Hematopoietic multipotent progenitor cell treated with erythropoietin and hydrocortisone succinate and interleukin-3 and kit ligand, for 8 days (in vitro differentiated cells): ENCODE results near the gene TLE2.

ENCODE experiments used
- DNase-seq: peaks from one replicate; pipeline ENCODE4 v3.0.0-alpha.2; 2015

TLE2 gene

DNA sequence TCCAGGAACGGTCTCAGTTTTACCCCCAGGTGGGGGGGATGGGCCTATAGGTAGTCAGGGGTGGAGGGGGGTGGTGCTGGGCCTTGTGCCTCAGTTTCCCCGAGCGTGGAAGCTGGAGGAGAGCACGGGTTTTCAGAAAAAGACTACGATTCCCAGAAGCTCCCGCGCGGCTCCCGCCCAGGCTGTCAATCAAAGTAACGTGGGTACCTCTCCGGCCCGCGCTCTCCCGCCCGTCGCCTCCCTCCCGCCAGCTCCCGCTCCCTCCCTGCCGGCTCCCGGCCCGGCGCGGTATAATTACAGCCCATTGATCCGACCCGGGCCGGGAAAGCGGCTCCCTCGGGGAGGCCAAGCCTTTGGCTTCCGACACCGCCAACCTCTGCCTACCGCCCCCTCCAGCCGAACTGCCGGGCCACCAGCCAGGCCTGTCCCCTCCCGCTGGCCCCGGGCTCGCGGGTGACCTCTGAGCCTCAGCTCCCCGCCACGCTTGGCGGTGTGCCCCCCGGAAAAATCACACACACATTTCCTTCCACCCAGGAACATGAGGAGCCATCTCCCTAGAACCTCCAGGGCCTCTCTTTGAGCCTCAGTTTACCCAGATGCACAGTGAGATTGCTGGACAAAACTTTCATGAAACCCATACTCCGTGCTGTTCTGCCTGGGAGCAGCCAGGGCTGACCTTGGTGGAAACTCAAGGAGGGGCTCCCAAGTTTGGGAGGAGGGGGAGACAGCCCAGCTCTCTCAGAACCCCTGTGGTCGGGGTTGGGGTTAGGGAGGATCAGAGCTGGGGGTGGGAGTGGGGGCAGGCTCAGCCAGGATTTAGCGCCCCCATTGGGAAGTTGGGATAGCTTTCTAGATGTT is 7.3 kb upstream of the TLE2 start:
- DNase-seq = peak; percentile 91

DNA sequence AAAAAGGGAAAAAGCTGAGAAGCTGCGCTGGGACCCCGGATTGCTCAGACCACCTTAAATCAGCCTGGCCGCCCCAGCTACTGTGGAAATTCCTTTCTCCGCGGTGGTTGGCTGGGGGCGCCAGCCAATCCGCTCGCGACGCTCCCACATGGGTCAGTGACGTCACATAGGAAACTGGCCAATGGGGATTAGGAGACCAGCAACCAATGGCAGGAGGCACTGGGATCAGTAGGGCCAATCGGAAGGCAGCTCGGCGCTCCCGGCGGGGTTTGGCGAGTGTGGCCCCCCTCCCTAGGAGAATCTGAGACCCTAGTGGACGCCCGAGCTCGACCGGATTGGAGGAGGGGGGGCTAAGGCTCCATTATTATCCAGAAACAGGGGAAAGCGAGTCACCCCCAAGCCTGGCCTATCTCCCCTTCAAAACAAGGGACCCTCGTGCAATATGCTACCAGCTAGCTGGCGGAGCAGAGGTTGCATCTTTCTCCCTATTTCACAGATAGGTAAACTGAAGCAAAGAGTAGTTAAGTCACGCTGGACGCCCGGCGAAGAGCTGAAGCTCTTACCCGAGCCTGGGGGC is 6.5 kb upstream of the TLE2 start:
- peak; percentile 99 for DNase-seq

DNA sequence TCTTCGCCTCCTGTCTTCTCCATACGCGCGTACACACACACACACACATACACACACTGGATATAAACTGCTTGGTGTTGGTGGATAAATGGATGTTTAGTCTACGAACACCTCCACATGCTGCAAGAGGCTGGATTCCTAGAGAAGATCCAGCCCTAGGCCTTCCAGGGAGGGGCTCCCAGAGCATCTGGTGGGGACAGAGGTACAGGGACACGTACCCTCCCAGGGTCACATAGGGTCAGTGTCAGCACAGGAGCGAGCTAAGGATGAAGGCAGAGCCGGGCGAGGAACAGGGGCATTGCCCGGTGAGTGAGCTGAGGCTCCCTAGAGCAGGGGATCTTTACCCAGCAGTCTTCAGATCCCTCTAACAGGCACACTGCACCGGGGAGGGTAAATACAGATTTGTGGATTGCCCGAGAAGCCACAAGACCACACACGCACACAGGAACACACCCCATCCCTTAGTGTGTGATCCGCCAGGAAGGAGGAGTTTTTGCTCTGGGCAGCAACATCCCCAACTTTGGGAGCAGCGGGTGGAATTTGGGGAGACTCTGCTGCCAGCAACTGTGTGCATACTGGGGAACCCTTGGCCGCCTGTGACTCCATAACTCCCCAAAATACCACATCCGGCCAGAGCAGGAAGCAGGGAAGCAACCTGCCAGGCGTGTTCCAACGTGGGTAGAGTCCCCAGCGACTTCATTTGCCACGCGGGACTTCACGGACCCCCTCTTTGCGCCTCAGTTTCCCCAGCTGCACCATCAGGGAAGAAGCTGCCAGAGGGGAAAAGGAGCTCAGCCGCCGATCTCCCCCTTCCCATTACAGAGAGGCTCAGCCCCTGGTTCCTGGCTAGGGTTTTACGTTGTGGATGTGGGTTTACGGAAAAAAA is 5.8 kb upstream of the TLE2 start:
- peak; percentile 62 for DNase-seq

- no peak for DNase-seq
Observed at GRCh38 chr19:3034406-3034655, 5.3 kb upstream of the TLE2 start.

DNA sequence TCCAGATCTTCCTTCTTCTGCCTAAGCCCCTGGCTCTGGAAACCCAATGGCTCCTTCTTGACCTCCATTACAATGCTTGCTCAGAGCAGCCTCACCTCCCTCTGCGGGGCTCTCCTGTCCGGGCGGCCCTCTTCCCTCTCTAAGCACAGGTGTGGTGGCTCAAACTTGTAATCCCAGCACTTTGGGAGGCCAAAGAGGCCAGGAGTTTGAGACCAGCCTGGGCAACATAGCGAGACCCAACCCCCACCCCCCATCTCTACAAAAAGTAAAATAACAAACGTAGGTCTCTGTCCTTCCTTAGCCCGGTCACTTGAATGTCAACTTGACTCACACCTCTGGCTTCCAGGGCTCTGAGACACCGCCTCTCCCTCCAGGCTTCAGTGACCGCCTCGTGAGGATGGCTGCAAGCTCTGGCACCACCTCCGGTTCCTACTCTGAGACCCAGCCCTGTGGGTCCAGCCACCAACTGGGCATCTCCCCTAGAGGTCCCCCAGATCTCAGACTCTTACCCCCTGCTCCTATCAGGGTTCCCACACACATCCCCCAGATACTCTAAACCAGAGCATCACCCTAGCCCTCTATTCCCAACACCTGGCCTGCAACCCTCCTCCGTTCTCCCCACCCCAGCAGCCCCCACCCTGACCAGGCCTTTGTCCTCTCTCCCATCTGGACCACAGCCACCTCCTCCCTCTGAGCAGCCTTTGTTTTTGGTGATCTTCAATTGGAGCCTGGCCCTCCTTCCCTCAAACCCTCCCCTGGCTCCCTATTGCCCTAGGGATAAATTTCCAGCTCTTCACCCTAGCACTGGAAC is 4.7 kb upstream of the TLE2 start:
- no peak for DNase-seq

- DNase-seq = no peak
Observed at GRCh38 chr19:3031607-3031867, 2.5 kb upstream of the TLE2 start.

GRCh38 chr19:3028305-3029064 is 595 bp downstream of the TLE2 start:
- no peak for DNase-seq

DNA sequence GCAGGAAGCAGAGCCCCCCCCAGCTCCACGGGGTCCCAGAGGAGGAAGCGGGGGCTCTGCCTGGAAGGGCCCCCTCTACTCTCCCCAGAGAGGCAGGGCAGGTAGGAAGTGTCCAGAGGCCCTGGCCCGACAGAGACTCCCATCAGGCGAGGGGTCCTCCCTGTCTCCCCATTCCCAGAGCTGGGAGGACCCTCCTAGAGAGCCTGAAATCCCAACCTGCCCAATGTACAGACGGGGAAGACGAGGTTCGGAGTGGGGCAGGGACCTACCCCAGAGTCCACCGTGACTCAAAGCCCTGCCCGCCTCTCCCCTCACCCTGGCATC is 1.1 kb downstream of the TLE2 start:
- DNase-seq = no peak

GRCh38 chr19:3027292-3027691 is 1.8 kb downstream of the TLE2 start:
- no peak for DNase-seq

DNA sequence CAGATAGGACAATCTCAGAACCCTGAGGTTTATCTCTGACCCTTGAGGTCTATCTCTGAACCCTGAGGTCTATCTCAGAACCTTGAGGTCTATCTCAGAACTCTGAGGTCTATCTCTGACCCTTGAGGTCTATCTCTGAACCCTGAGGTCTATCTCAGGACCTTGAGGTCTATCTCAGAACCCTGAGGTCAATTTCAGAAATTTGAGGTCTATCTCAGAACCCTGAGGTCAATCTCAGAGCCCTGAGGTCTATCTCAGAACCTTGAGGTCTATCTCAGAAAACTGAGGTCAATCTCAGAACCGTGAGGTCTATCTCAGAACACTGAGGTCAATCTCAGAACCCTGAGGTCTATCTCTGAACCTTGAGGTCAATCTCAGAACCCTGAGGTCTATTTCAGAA is 2.3 kb downstream of the TLE2 start:
- DNase-seq = no peak

DNA sequence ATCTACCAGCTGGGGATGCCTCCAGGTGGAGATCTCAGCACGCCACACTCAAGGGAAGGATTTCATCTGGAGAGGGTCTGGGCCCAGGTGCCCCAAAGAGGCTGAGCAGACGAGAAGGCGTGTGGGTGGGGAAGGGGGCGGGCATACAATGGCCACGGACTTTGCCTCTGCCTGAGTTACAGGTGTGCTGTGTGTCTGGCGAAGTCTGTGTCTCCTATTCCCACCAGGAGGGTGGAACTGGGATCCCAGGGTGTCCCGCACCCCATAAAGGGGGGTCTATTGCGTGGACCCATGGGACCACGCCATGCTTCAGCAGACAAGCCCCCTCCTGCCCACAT is 3.6 kb downstream of the TLE2 start:
- no peak for DNase-seq

DNA sequence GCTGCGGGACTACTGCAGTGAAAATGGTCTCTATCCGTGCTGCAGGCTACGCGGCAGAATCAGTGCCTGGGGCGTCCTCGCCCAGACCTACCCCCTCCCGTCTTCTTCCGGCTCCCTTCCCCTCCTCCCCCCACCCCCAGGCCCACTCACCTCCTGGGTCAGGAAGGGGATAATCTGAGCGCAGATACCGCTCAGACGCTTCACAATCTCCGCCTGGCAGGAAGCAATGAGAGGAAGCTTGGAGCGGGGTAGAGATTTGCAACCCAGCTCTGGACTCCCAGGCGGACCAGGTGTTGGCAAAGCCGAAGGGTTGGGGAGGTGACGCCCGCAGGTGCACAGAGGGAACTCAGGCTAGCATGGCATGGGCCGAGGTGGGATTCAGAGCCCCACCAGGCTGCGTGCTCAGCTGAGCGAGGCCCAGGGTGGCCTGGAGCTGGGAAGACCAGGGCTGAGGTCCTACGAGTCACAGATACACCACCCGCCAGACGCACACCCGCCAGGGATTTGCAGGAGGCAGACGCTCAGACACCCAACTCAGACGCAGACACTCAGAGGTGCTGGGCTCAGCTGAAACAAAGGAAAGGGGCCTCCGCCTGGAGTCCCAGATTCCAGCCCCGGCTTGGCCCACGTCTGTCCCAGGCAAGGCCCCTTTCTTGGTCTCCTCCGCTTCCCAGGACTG is 4.1 kb downstream of the TLE2 start:
- DNase-seq = no peak

DNA sequence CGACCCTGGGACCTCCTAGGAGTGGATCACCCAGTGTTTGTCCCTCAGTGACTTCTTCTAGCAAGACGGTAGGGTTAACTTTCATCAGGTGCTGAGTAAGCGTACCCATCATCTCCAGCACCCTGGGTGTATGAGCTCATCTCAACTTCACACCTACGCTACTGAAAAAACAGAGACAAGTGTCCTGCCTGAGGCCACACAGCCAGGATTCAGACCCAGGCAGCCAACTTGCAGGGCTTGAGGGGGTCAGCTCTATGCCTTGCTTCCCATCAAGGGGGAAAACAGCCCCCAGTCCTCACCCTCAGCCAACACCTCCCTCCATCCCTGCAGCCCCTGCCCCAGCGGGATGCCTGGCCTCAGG is 4.6 kb downstream of the TLE2 start:
- no peak for DNase-seq

DNA sequence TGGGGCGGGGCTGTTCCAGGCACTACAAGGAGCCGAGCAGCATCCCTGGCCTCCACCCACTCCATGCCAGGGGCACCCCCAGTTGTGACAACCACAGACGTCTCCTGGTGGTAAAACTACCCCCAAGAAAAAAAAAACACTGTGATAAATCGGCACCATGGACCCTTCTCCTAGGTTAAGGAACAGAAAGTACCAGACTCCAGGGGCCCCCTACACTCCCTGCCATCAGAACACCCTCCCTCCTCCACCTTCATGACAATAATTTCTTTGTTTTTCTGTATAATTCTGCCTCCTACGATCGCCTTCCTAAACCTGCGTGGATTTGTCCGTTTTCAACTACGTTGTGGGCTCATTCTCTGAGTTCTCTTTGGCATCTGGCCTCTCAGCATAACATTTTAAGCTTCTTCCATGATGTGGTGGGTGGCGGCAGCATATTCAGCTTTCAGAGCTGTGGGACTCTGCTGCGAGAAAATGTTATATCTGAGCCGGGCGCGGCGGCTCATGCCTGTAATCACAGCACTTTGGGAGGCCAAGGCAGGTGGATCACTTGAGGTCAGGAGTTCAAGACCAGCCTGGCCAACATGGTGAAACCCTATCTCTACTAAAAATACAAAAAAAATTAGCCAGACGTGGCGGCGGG is 8.6 kb downstream of the TLE2 start:
- no peak for DNase-seq

DNA sequence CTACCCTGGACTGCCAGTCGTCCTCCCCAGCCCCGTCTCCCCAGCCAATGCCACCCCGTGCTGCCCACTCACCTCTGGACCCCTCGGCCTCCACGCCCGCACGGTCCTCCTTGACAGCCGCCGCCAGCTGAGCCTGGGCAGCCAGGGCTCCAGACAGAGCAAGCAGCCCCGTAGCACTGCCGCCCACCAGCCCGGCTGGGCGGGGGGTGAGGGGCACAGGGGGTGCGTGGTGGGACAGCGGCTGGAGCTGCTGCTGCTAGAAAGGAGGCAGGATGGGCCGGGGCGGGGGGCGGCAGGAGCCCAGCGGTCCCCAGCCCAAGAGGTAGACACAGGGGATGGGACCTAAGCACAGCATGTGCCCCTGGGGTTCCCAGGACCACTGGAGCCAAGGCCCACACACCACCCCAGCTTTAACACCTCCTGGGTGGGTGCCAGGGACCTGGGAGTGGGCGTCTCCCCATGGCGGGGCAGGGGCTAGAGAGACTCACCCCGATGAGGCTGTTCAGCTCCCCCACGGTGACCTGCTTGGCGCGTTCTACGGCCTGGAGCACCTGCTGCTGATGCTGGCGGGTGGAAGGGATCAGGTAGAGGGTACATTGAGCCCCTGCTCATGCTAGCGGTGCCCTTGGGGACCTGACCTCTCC is 9.7 kb downstream of the TLE2 start:
- no peak for DNase-seq

GRCh38 chr19:3017923-3018322 is 11.2 kb downstream of the TLE2 start:
- DNase-seq = no peak

GRCh38 chr19:3015126-3016057 is 13.7 kb downstream of the TLE2 start:
- DNase-seq = no peak

- DNase-seq = no peak
Observed at GRCh38 chr19:3014135-3014534, 14.9 kb downstream of the TLE2 start.

- no peak for DNase-seq
Observed at GRCh38 chr19:3013263-3013725, 15.8 kb downstream of the TLE2 start.

- no peak for DNase-seq
Observed at GRCh38 chr19:3012621-3013262, 16.3 kb downstream of the TLE2 start.
